Measurements from ENCODE around the gene MED7.

Gene MED7

GRCh38 chr5:157162919-157163510, 20.4 kb upstream of the MED7 start:
- no peak for DNase-seq

DNA sequence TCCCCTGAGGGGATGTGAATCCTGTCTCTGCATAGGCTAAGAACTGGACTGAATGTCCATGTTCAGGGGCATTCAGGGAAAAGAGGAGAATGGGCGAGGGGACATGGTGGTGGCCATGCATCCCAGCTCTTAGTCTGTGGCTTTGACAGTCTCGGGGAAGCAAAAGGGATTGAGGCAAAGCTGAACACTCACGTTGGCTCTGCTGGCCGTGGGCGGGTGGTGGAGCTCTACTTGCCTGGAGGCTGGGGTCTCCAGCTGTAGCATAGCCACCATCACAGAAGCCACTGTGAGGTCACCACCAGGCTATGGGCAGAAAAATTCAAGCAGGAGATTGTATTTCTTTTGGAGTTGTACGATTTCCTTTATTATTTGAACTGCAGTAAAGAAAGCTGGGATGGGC, 19.3 kb upstream of the MED7 start:
- DNase-seq, result no peak

GRCh38 chr5:157160001-157160400, 17.3 kb upstream of the MED7 start:
- no peak for DNase-seq

GRCh38 chr5:157159209-157159751, 16.6 kb upstream of the MED7 start:
- no peak for DNase-seq

GRCh38 chr5:157157293-157157891, 14.7 kb upstream of the MED7 start:
- no peak for DNase-seq

GRCh38 chr5:157155297-157155696, 12.6 kb upstream of the MED7 start:
- no peak for DNase-seq

GRCh38 chr5:157150995-157151394, 8.3 kb upstream of the MED7 start:
- DNase-seq, result no peak

- DNase-seq, result no peak
Measured at GRCh38 chr5:157148734-157149615, 6.3 kb upstream of the MED7 start.

- DNase-seq, result no peak
Measured at GRCh38 chr5:157143127-157143971, 684 bp upstream of the MED7 start.

DNA sequence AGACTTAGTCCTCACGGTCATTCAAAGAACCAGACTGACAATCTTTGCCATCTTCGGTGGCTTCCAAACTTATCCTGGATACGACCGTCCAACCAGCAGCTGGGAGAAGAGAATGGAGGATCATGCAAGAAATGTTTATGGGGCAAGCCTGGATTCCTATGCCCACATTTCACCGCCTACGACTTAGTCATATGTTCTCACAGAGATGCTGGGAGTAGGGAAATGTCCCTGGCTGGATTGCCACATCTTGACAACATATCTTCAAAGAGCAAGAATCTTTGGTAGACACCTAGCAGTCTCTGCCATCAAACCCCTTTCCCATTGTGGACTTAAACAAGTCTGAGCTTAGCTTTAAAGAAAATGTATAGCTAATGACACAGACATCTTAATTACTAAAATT, 5.0 kb downstream of the MED7 start:
- no peak for DNase-seq

DNA sequence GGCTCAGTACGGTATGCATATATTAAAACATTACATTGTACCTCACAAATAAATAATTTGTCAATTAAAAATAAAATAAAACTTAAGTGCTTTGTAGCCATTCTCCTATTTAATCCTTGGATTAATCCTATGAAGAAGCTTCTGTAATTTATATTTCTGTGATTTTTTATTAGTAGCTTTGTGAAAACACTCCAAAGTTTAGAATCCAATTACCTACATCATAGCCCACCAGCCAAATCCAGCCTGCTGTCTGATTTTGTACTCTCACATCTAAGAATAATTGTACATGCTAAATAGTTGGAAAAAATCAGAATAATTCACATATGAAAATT, 10.4 kb downstream of the MED7 start:
- DNase-seq, result no peak

GRCh38 chr5:157130925-157131324, 11.7 kb downstream of the MED7 start:
- no peak for DNase-seq

GRCh38 chr5:157121709-157122108, 21.0 kb downstream of the MED7 start:
- DNase-seq, result no peak

- no peak for DNase-seq
Measured at GRCh38 chr5:157120102-157120501, 22.6 kb downstream of the MED7 start.

DNA sequence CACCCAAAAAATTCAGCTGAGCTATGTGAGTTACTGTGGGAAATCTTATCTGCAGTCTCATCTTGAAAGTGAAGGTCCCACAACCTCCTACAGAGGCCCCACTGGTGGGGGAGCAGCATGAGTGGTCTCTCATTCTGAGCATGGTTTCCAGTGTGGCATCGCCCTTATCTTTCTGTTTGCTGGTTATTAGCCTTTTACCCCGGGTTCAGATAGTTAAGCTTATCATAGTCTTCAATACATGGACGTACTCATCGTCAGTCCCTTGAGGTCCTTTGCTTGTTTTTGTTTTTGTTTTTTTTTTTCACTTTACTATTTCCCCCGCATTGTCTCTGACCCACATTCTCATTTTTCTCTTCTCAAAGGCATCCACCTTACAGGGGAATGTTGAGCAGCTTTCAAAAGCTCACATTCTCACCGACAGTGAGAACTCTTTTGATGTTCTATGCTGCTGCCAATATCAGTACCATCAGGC, 26.1 kb downstream of the MED7 start:
- no peak for DNase-seq

DNA sequence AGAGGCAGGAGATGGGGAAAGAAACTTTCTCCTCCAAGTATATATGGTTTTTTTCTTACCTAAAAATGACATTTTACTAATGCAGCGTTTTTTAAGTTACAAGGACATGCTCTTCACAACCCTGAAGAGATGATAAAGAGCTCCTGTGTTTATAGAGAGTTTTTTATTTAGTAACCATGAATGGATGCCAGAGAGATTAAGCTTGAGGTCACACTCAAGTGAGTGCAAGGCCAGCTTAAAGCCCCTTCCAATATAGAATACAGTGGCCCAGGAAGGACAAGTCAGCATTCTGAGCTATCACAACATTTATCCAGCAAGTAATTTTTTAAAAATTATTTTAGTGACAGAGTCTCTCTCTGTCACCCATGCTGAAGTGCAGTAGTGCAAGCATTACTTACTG, 27.2 kb downstream of the MED7 start:
- DNase-seq, result no peak

GRCh38 chr5:157115012-157115411, 27.7 kb downstream of the MED7 start:
- DNase-seq, result no peak

DNA sequence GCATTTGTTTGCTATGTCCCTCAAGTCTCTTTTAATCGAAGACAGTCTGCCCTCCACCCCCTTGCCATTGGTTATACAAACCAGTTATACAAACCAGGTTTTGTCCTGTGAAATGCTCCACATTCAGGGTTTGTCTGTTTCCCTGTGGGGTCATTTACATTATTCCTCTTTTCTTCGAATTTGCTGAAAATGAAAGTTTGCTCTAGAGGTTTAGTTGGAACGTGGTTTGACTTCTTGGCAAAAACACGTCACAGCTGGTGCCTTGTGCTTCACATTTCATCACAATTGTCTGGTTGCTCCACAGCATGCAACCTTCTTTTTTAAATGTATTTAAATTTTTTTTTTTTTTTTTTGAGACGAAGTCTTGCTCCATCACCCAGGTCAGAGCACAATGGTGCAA, 29.7 kb downstream of the MED7 start:
- no peak for DNase-seq

GRCh38 chr5:157109744-157110143, 32.9 kb downstream of the MED7 start:
- DNase-seq, result no peak

GRCh38 chr5:157108976-157109375, 33.7 kb downstream of the MED7 start, which contains the start of gene HAVCR2:
TSS of gene HAVCR2 (minus strand) at chr5:157109044. CDS start at chr5:157108983, 61 bp downstream.
- DNase-seq, result no peak

GRCh38 chr5:157107508-157107907, 35.2 kb downstream of the MED7 start:
- no peak for DNase-seq

GRCh38 chr5:157106630-157107461, 35.8 kb downstream of the MED7 start:
- DNase-seq, result no peak
